Measurements from ENCODE around the gene TSPEAR. TPM values are rescaled to one million over a fixed set of nuclear protein-coding genes. Genes with fewer than 3 reads are reported as not detected.

Gene TSPEAR
- total RNA-seq, 4 donors from 2014 or later = not detected

DNA sequence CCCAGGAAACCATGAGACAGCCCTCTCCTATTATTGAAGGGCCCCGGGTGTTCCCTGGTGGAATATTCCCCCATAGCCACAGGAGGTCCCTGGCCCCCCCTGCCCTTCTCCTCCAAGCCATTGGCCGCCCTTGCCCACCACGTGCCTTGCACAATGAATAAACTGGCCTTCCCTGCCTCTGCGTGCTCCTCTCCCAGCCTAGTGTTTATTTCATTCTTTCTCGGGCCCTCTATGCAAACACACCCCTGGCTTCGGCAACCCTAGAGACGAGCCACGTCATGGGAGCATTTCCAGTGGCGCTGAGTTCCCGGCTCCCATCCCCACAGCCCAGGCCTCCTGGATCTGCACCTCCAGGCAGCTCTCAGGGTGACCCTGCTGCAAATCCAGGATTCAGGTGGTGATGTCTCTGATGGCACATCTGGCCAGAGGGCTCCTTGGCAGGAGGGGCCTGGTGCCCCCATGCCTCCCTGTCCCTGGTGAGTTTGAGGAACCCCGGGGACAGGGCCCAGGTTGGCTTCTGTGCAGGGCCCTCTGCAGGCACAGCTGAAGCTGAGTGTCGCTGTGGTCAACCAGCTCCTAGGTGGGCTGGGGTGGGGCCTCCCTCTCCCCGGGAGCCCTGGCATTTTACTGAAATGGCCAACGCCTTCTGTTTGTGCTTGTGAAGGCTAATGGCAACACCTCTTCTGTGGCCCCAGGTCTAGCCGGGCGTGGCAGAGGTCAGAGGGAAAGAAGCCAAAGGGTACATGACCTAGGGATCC, 8.2 kb downstream of the TSPEAR start:
- no peak for DNase-seq (ENCODE audit: low spot score in 2 of 2)
- WGBS, 2 donors = 38 to 49% methylated on average over 10 to 14 of the region's 16 CpGs
- H3K9me3 ChIP-seq = peaks cover 0 to 4% (median 0%) of the 10 kb centered on the region in 4 donors
- H3K27ac ChIP-seq = no peak overlapping the region
- H3K4me3 ChIP-seq = no peak overlapping the region
- H3K36me3 ChIP-seq = no peaks in the 10 kb centered on the region
- H3K27me3 ChIP-seq = peaks cover 0 to 97% of the 10 kb centered on the region in 2 donors
- H3K4me1 ChIP-seq = peaks cover 0 to 3% (median 0%) of the 10 kb centered on the region in 4 donors
- TF ChIP-seq EP300 (IDR thresholded peaks at IDR 0.05) = no peak
- no peak for TF ChIP-seq POLR2A (IDR thresholded peaks at IDR 0.05)
- TF ChIP-seq, protein P1, sequence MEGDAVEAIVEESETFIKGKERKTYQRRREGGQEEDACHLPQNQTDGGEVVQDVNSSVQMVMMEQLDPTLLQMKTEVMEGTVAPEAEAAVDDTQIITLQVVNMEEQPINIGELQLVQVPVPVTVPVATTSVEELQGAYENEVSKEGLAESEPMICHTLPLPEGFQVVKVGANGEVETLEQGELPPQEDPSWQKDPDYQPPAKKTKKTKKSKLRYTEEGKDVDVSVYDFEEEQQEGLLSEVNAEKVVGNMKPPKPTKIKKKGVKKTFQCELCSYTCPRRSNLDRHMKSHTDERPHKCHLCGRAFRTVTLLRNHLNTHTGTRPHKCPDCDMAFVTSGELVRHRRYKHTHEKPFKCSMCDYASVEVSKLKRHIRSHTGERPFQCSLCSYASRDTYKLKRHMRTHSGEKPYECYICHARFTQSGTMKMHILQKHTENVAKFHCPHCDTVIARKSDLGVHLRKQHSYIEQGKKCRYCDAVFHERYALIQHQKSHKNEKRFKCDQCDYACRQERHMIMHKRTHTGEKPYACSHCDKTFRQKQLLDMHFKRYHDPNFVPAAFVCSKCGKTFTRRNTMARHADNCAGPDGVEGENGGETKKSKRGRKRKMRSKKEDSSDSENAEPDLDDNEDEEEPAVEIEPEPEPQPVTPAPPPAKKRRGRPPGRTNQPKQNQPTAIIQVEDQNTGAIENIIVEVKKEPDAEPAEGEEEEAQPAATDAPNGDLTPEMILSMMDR (IDR thresholded peaks at IDR 0.05) = no peak

DNA sequence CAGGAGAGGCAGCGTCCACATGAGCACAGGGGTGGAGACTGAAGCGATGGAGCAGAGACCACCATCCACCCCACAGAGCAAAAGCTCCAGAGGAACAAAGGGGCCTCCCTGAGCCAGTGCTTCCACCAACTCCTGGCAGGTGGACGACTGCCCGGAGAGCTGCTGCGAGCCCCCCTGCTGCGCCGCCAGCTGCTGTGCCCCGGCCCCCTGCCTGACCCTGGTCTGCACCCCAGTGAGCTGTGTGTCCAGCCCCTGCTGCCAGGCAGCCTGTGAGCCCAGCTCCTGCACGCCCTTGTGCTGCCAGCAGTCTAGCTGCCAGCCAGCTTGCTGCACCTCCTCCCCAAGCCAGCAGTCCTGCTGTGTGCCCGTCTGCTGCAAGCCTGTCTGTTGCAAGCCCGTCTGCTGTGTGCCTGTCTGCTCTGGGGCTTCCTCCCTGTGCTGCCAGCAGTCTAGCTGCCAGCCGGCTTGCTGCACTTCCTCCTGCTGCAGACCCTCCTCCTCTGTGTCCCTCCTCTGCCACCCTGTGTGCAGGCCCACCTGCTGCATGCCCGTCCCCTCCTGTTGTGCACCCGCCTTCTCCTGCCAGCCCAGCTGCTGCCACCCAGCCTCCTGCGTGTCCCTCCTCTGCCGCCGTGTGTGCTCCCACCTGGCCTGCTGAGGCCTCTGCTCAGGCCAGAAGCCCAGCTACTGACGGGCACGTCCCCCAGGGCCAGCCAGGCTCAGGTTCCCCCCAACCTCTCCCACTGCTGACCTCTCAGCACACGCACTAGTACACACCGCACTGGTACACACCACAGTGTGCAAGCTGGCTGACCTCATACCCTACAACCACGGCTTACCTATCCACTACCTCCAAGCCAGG, 9.0 kb downstream of the TSPEAR start:
- Histone ChIP-seq H3K36me3 (no peaks in the 10 kb centered on the region), H3K27me3 (peaks cover 0 to 97% of the 10 kb centered on the region in 2 donors), H3K27ac (no peak overlapping the region), H3K9me3 (peaks cover 0 to 4% (median 0%) of the 10 kb centered on the region in 4 donors), H3K4me1 (peaks cover 0 to 3% (median 0%) of the 10 kb centered on the region in 4 donors), H3K4me3 (no peak overlapping the region)
- DNase-seq (ENCODE audit: low spot score in 2 of 2) = no peak
- TF ChIP-seq POLR2A (IDR thresholded peaks at IDR 0.05) (no peak), EP300 (IDR thresholded peaks at IDR 0.05) (no peak)
- TF ChIP-seq, protein P1 (IDR thresholded peaks at IDR 0.05) = no peak
- 65 to 67% methylated on average over 14 to 15 of the region's 22 CpGs for WGBS, 2 donors

DNA sequence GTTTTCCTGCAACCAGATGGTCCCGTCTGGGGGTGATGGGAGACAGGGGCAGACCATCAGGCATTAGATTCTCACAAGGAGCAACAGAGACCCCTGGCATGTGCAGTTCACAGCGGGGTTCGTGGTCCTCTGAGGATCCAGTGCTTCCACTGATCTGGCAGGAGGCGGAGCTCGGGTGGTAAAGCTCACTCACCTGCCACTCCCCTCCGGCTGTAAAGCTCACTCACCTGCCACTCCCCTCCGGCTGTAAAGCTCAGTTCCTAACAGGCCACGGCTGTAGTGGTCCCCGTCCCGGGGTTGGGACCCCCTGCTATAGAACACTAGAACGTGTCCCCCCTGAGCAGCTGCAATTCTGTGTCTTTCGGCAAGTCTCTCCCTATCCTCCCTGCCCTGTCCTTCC, 9.8 kb downstream of the TSPEAR start:
- TF ChIP-seq, protein P1 (IDR thresholded peaks at IDR 0.05) = no peak
- TF ChIP-seq POLR2A (IDR thresholded peaks at IDR 0.05) (no peak), EP300 (IDR thresholded peaks at IDR 0.05) (no peak)
- no peak overlapping the region for H3K4me3 ChIP-seq
- peaks cover 0 to 4% (median 0%) of the 10 kb centered on the region in 4 donors for H3K9me3 ChIP-seq
- no peaks in the 10 kb centered on the region for H3K4me1 ChIP-seq
- peaks cover 0 to 95% of the 10 kb centered on the region in 2 donors for H3K27me3 ChIP-seq
- no peak for DNase-seq (ENCODE audit: low spot score in 2 of 2)
- 9 to 21% methylated on average over 11 of the region's 12 CpGs for WGBS, 2 donors
- no peaks in the 10 kb centered on the region for H3K36me3 ChIP-seq
- H3K27ac ChIP-seq = no peak overlapping the region

DNA sequence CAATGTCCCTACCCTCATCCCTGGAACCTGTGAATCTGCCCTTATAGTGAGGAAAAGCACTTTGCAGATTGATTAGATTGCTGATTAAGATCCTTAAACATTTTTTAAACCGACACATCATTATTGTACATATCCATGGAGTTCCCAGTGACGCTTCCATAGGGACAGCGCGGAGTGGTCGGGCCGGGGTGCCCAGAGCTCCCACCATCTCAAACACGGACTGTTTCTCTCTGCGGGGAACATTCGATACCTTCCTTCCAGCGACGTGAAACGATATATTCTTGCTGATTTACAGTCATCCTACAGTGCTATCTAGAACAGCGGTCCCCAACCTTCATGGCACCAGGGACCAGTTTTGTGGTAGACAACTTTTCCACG, 10.4 kb downstream of the TSPEAR start:
- DNase-seq (ENCODE audit: low spot score in 2 of 2) = no peak
- no peak overlapping the region for H3K4me3 ChIP-seq
- H3K4me1 ChIP-seq = no peaks in the 10 kb centered on the region
- H3K27me3 ChIP-seq = peaks cover 0 to 95% of the 10 kb centered on the region in 2 donors
- H3K27ac ChIP-seq = no peak overlapping the region
- WGBS, 2 donors = 71 to 75% methylated on average over 14 of the region's 14 CpGs
- TF ChIP-seq, protein P1 (IDR thresholded peaks at IDR 0.05) = no peak
- TF ChIP-seq EP300 (IDR thresholded peaks at IDR 0.05) (no peak), POLR2A (IDR thresholded peaks at IDR 0.05) (no peak)
- no peaks in the 10 kb centered on the region for H3K36me3 ChIP-seq
- H3K9me3 ChIP-seq = peaks cover 0 to 1% (median 0%) of the 10 kb centered on the region in 4 donors
